GM12878 (cell line): ENCODE results near the gene MCCD1. TPM values are rescaled to one million over a fixed set of nuclear protein-coding genes. Genes with fewer than 3 reads are reported as not detected.

Source experiments
- CREM ChIP-seq: IDR thresholded peaks from 2 replicates; pipeline ENCODE4 v1.6.1; 2014; ENCODE audit warnings: antibody characterized with exemption, low read depth
- EED ChIP-seq: sonication (generic); IDR thresholded peaks from 2 replicates; pipeline ENCODE4 v1.6.1; 2016; ENCODE audit warnings: antibody characterized with exemption, low read depth
- EGR1 ChIP-seq, 2 experiments: IDR thresholded peaks; 1 replicate in 1 of 2; 2 replicates in 1 of 2; pipeline ENCODE4 v1.6.1; 2011 to 2012; ENCODE audit warnings: low read depth in 2 of 2, low read length in 2 of 2, borderline replicate concordance in 1 of 2, mild to moderate bottlenecking in 1 of 2, moderate library complexity in 1 of 2
- HDGF ChIP-seq: fragments of 450-650 bp; IDR thresholded peaks from 2 replicates; pipeline ENCODE4 v1.6.1; 2016; ENCODE audit warnings: antibody characterized with exemption
- IKZF2 ChIP-seq, 2 experiments: fragments of 450-650 bp; IDR thresholded peaks; 2 replicates each; pipeline ENCODE4 v1.6.1; 2017; ENCODE audit warnings: mild to moderate bottlenecking in 2 of 2, moderate library complexity in 2 of 2
- JUND ChIP-seq: IDR thresholded peaks from 2 replicates; pipeline ENCODE4 v1.6.1; 2012; ENCODE audit warnings: low read depth, mild to moderate bottlenecking, low read length, improper control_type of control experiment, moderate library complexity
- LARP7 ChIP-seq: fragments of 450-650 bp; IDR thresholded peaks from 2 replicates; pipeline ENCODE4 v1.6.1; 2017; ENCODE audit warnings: mild to moderate bottlenecking
- MEF2A ChIP-seq: IDR thresholded peaks from 2 replicates; pipeline ENCODE4 v1.6.1; 2011; ENCODE audit warnings: low read depth, mild to moderate bottlenecking, low read length, moderate library complexity; ENCODE audit not compliant: insufficient read depth
- NR2C2 ChIP-seq: IDR thresholded peaks from 2 replicates; pipeline ENCODE4 v1.6.1; 2011; ENCODE audit warnings: borderline replicate concordance, low read depth; ENCODE audit not compliant: control insufficient read depth, insufficient read length
- POLR2A ChIP-seq: IDR thresholded peaks from 2 replicates; pipeline ENCODE4 v1.6.1; 2011; ENCODE audit warnings: low read depth, mild to moderate bottlenecking, low read length
- SMAD5 ChIP-seq: IDR thresholded peaks from 2 replicates; pipeline ENCODE4 v1.6.1; 2016; ENCODE audit warnings: antibody characterized with exemption, low read depth
- STAT3 ChIP-seq: IDR thresholded peaks from 2 replicates; pipeline ENCODE4 v1.6.1; 2011; ENCODE audit warnings: low read depth, low read length, improper control_type of control experiment
- ZBED1 ChIP-seq: IDR thresholded peaks from 2 replicates; pipeline ENCODE4 v1.6.1; 2016; ENCODE audit warnings: borderline replicate concordance
- ZNF274 ChIP-seq: IDR thresholded peaks from one replicate; pipeline ENCODE4 v1.8.0; 2011; ENCODE audit not compliant: insufficient read length, insufficient read depth
- polyA plus RNA-seq, 11 experiments: library from polyadenylated mRNA; depleted of rRNA in 4 of 11; unstranded in 6 of 11; stranded (reverse) in 5 of 11; fragments of >200 nt; fragmentation: Nextera tagmentation in 4 of 11; fragmentation: Illumina TruSeq in 1 of 11; extraction: Ambion mirVana in 4 of 11; extraction: Trizol in 1 of 11; gene quantifications; 1 replicate in 1 of 11; 2 replicates in 10 of 11; pipeline versions ENCODE4 v1.2.1 to v1.2.3, GENCODE V29; 2011 to 2016; ENCODE audit warnings: inconsistent platforms in 2 of 11, missing spikeins in 2 of 11, low read depth in 1 of 11
- total RNA-seq, 4 experiments: library from RNA; depleted of rRNA in 3 of 4; stranded (reverse); fragments of >200 nt in 3 of 4; fragmentation: Illumina TruSeq in 1 of 4; extraction: Trizol in 1 of 4; gene quantifications; 2 replicates each; pipeline versions ENCODE4 v1.2.1 to v1.2.3, GENCODE V29; 2013 to 2021
- TF ChIP-seq, protein P1 (sequence below): IDR thresholded peaks from 2 replicates; pipeline ENCODE4 v1.6.1; 2012; ENCODE audit warnings: improper control_type of control experiment, low read depth, low read length; ENCODE audit not compliant: insufficient replicate concordance
- TF ChIP-seq, protein P2 (sequence below): fragments of 450-650 bp; IDR thresholded peaks from 2 replicates; pipeline ENCODE4 v1.6.1; 2017; ENCODE audit warnings: antibody characterized with exemption, mild to moderate bottlenecking, moderate library complexity
- TF ChIP-seq, protein P3 (sequence below): IDR thresholded peaks from 2 replicates; pipeline ENCODE4 v1.6.1; 2011; ENCODE audit warnings: borderline replicate concordance, low read depth, mild to moderate bottlenecking, moderate library complexity, low read length; ENCODE audit not compliant: insufficient read depth, poor library complexity, severe bottlenecking
- TF ChIP-seq, protein P4 (sequence below): fragments of 450-650 bp; IDR thresholded peaks from 2 replicates; pipeline ENCODE4 v1.6.1; 2014; ENCODE audit warnings: mild to moderate bottlenecking
- TF ChIP-seq, protein P5 (sequence below): IDR thresholded peaks from 2 replicates; pipeline ENCODE4 v1.6.1; 2012; ENCODE audit warnings: low read depth, low read length, improper control_type of control experiment

The MCCD1 gene
- total and polyA plus RNA-seq, 10 of the 15 experiments (the other 5 are each of a cell fraction or from before 2014, with no cell fraction given): not detected

DNA sequence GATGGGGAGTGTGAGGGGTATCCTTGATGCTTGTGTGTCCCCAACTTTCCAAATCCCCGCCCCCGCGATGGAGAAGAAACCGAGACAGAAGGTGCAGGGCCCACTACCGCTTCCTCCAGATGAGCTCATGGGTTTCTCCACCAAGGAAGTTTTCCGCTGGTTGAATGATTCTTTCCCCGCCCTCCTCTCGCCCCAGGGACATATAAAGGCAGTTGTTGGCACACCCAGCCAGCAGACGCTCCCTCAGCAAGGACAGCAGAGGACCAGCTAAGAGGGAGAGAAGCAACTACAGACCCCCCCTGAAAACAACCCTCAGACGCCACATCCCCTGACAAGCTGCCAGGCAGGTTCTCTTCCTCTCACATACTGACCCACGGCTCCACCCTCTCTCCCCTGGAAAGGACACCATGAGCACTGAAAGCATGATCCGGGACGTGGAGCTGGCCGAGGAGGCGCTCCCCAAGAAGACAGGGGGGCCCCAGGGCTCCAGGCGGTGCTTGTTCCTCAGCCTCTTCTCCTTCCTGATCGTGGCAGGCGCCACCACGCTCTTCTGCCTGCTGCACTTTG is 46.7 kb downstream of the MCCD1 start, which contains the start of gene TNF (continued):
- TF ChIP-seq, protein P1, sequence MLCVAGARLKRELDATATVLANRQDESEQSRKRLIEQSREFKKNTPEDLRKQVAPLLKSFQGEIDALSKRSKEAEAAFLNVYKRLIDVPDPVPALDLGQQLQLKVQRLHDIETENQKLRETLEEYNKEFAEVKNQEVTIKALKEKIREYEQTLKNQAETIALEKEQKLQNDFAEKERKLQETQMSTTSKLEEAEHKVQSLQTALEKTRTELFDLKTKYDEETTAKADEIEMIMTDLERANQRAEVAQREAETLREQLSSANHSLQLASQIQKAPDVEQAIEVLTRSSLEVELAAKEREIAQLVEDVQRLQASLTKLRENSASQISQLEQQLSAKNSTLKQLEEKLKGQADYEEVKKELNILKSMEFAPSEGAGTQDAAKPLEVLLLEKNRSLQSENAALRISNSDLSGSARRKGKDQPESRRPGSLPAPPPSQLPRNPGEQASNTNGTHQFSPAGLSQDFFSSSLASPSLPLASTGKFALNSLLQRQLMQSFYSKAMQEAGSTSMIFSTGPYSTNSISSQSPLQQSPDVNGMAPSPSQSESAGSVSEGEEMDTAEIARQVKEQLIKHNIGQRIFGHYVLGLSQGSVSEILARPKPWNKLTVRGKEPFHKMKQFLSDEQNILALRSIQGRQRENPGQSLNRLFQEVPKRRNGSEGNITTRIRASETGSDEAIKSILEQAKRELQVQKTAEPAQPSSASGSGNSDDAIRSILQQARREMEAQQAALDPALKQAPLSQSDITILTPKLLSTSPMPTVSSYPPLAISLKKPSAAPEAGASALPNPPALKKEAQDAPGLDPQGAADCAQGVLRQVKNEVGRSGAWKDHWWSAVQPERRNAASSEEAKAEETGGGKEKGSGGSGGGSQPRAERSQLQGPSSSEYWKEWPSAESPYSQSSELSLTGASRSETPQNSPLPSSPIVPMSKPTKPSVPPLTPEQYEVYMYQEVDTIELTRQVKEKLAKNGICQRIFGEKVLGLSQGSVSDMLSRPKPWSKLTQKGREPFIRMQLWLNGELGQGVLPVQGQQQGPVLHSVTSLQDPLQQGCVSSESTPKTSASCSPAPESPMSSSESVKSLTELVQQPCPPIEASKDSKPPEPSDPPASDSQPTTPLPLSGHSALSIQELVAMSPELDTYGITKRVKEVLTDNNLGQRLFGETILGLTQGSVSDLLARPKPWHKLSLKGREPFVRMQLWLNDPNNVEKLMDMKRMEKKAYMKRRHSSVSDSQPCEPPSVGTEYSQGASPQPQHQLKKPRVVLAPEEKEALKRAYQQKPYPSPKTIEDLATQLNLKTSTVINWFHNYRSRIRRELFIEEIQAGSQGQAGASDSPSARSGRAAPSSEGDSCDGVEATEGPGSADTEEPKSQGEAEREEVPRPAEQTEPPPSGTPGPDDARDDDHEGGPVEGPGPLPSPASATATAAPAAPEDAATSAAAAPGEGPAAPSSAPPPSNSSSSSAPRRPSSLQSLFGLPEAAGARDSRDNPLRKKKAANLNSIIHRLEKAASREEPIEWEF: peak; percentile 8
- TF ChIP-seq STAT3 (no peak), POLR2A (peak; percentile 99), CREM (peak; percentile 21; the same call in 1 of the 2 replicates), EED (peak; percentile 87; the same call in 1 of the 2 replicates), EGR1 (IDR thresholded peaks at IDR 0.05; ENCODE audit: borderline replicate concordance in 1 of 2, low read depth in 2 of 2, low read length in 2 of 2) (peak in 1 of 2 experiments; percentile 91; a peak in 2 of 3 replicates), ZNF274 (no peak), ZBED1 (no peak; the same call in none of the 2 replicates), MEF2A (0 out of 2 replicates have a peak, but pooled peaks have one; percentile 50), IKZF2 (IDR thresholded peaks at IDR 0.05) (peak; percentile 78 to 81), JUND (no peak), HDGF (0 out of 2 replicates have a peak, but pooled peaks have one; percentile 20), SMAD5 (peak; percentile 99), NR2C2 (no peak), LARP7 (peak; percentile 81)
- TF ChIP-seq, protein P2, sequence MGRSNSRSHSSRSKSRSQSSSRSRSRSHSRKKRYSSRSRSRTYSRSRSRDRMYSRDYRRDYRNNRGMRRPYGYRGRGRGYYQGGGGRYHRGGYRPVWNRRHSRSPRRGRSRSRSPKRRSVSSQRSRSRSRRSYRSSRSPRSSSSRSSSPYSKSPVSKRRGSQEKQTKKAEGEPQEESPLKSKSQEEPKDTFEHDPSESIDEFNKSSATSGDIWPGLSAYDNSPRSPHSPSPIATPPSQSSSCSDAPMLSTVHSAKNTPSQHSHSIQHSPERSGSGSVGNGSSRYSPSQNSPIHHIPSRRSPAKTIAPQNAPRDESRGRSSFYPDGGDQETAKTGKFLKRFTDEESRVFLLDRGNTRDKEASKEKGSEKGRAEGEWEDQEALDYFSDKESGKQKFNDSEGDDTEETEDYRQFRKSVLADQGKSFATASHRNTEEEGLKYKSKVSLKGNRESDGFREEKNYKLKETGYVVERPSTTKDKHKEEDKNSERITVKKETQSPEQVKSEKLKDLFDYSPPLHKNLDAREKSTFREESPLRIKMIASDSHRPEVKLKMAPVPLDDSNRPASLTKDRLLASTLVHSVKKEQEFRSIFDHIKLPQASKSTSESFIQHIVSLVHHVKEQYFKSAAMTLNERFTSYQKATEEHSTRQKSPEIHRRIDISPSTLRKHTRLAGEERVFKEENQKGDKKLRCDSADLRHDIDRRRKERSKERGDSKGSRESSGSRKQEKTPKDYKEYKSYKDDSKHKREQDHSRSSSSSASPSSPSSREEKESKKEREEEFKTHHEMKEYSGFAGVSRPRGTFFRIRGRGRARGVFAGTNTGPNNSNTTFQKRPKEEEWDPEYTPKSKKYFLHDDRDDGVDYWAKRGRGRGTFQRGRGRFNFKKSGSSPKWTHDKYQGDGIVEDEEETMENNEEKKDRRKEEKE: no peak
- TF ChIP-seq, protein P3, sequence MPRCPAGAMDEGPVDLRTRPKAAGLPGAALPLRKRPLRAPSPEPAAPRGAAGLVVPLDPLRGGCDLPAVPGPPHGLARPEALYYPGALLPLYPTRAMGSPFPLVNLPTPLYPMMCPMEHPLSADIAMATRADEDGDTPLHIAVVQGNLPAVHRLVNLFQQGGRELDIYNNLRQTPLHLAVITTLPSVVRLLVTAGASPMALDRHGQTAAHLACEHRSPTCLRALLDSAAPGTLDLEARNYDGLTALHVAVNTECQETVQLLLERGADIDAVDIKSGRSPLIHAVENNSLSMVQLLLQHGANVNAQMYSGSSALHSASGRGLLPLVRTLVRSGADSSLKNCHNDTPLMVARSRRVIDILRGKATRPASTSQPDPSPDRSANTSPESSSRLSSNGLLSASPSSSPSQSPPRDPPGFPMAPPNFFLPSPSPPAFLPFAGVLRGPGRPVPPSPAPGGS: peak; percentile 66
- TF ChIP-seq, protein P4, sequence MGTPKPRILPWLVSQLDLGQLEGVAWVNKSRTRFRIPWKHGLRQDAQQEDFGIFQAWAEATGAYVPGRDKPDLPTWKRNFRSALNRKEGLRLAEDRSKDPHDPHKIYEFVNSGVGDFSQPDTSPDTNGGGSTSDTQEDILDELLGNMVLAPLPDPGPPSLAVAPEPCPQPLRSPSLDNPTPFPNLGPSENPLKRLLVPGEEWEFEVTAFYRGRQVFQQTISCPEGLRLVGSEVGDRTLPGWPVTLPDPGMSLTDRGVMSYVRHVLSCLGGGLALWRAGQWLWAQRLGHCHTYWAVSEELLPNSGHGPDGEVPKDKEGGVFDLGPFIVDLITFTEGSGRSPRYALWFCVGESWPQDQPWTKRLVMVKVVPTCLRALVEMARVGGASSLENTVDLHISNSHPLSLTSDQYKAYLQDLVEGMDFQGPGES: no peak
- TF ChIP-seq, protein P5, sequence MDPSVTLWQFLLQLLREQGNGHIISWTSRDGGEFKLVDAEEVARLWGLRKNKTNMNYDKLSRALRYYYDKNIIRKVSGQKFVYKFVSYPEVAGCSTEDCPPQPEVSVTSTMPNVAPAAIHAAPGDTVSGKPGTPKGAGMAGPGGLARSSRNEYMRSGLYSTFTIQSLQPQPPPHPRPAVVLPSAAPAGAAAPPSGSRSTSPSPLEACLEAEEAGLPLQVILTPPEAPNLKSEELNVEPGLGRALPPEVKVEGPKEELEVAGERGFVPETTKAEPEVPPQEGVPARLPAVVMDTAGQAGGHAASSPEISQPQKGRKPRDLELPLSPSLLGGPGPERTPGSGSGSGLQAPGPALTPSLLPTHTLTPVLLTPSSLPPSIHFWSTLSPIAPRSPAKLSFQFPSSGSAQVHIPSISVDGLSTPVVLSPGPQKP: 0 out of 2 replicates have a peak, but pooled peaks have one; percentile 40
